ENCODE data around the gene TRIM5. TPM values are rescaled to one million over a fixed set of nuclear protein-coding genes. Genes with fewer than 3 reads are reported as not detected.

TRIM5 gene
- polyA plus RNA-seq, 3 donors = 9.4 to 14.4 (median 10.6) TPM

DNA sequence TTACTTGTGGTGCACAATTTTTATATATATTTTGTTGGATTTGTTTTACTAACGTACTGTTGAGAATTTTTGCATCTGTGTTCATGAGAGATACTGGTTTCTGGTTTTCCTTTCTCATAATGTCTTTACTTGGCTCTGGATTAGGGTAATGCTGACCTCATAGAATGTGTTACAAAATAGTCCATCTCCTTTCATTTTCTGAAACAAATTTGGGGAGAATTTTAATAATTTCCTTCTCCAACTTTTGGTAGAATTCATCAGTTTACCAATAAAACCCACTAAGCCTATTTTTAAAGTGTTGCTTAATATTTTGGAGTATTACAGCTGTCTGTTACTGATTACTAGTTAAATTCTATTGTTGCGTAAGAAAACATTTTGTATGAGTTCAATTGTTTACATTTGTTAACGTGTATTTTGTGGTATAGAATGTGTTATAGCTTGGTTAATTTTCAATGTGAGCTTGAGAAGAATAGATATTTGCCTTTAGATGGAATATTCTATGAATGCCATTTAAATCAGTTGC, 16.2 kb upstream of the TRIM5 start:
- Mint-ChIP-seq H3K9me3 (no peaks in the 10 kb centered on the region), H3K27ac (peak overlapping the region; percentile 95 to 99 (median 98)), H3K27me3 (ENCODE audit: low read depth in 3 of 3) (peaks cover 0 to 2% (median 0%) of the 10 kb centered on the region in 3 donors), H3K4me1 (peaks cover 24% of the 10 kb centered on the region), H3K4me3 (peak overlapping the region; percentile 81 to 91), H3K36me3 (peaks cover 72 to 76% of the 10 kb centered on the region in 2 donors)
- Histone ChIP-seq H3K9me3 (replicated peaks in 1 of 2; ENCODE audit: control insufficient read depth in 1 of 2, insufficient read depth in 1 of 2, low read length in 2 of 2) (no peaks in the 10 kb centered on the region), H3K4me1 (ENCODE audit: control insufficient read depth in 1 of 2, insufficient read depth in 2 of 2, low read length in 2 of 2) (peaks cover 8 to 22% of the 10 kb centered on the region in 2 donors), H3K27ac (ENCODE audit: low read depth in 1 of 2, low read length in 2 of 2) (peak overlapping the region in 1 of 2 donors; percentile 91), H3K36me3 (replicated peaks in 1 of 2; ENCODE audit: control insufficient read depth in 1 of 2, insufficient read depth in 2 of 2, low read length in 2 of 2) (peaks cover 67 to 68% of the 10 kb centered on the region in 2 donors), H3K79me2 (ENCODE audit: insufficient read depth, low read length) (peaks cover 66% of the 10 kb centered on the region), H3K4me2 (replicated peaks; ENCODE audit: extremely low read depth, low read length, poor library complexity, severe bottlenecking) (peak overlapping the region; percentile 57), H3K9ac (ENCODE audit: insufficient read depth, low read length, poor library complexity, severe bottlenecking) (peak overlapping the region; percentile 60), H2AFZ (ENCODE audit: insufficient read depth, low read depth, low read length, poor library complexity, severe bottlenecking) (no peak overlapping the region), H3K27me3 (ENCODE audit: control insufficient read depth in 2 of 2, insufficient read depth in 2 of 2, low read length in 2 of 2) (no peaks in the 10 kb centered on the region), H3K4me3 (replicated peaks in 1 of 3; ENCODE audit: low read depth in 2 of 3, low read length in 3 of 3) (peak overlapping the region in 1 of 3 experiments; percentile 65), H4K20me1 (ENCODE audit: insufficient read depth, low read length) (peaks cover 60% of the 10 kb centered on the region)
- intact Hi-C loops (cut with micrococcal nuclease) = no loop called here
- DNase-seq = peak in 1 of 3 donors; percentile 51
- TF ChIP-seq, protein P1, sequence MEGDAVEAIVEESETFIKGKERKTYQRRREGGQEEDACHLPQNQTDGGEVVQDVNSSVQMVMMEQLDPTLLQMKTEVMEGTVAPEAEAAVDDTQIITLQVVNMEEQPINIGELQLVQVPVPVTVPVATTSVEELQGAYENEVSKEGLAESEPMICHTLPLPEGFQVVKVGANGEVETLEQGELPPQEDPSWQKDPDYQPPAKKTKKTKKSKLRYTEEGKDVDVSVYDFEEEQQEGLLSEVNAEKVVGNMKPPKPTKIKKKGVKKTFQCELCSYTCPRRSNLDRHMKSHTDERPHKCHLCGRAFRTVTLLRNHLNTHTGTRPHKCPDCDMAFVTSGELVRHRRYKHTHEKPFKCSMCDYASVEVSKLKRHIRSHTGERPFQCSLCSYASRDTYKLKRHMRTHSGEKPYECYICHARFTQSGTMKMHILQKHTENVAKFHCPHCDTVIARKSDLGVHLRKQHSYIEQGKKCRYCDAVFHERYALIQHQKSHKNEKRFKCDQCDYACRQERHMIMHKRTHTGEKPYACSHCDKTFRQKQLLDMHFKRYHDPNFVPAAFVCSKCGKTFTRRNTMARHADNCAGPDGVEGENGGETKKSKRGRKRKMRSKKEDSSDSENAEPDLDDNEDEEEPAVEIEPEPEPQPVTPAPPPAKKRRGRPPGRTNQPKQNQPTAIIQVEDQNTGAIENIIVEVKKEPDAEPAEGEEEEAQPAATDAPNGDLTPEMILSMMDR (IDR thresholded peaks at IDR 0.05) = no peak
- WGBS (ENCODE audit: insufficient coverage) = no CpG with 5 or more reads among the region's 3 CpGs

DNA sequence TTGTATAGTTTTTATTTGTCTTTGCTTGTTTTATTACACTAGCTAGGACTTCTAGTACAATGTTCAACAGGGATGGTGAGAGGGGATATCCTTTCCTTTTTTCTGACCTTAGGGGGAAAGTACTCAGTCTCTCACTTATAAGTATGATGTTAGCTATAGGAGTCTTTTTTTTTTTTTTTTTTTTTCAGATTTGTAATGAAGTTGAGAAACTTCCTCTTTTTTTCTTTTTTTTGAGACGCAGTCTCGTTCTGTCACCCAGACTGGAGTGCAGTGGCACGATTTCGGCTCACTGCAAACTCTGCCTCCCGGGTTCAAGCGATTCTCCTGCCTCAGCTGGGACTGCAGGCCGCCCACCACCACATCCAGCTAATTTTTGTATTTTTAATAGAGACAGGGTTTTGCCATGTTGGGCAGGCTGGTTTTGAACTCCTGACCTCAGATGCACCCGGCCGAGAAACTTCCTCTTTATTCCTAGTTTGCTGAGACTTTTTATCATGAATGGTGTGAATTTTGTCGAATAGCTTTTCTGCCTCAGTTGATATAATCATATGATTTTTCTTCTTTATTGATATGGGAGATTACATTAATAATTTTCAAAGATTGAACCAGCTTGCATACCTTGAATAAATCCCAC, 15.7 kb upstream of the TRIM5 start:
- TF ChIP-seq, protein P1 (IDR thresholded peaks at IDR 0.05) = no peak
- peak overlapping the region; percentile 81 to 91 for H3K4me3 Mint-ChIP-seq
- H3K36me3 ChIP-seq (replicated peaks in 1 of 2; ENCODE audit: control insufficient read depth in 1 of 2, insufficient read depth in 2 of 2, low read length in 2 of 2) = peaks cover 67 to 68% of the 10 kb centered on the region in 2 donors
- H3K27me3 Mint-ChIP-seq (ENCODE audit: low read depth in 3 of 3) = peaks cover 0 to 2% (median 0%) of the 10 kb centered on the region in 3 donors
- peak overlapping the region; percentile 46 for H2AFZ ChIP-seq (ENCODE audit: insufficient read depth, low read depth, low read length, poor library complexity, severe bottlenecking)
- peak overlapping the region; percentile 60 for H3K9ac ChIP-seq (ENCODE audit: insufficient read depth, low read length, poor library complexity, severe bottlenecking)
- peaks cover 72 to 75% of the 10 kb centered on the region in 2 donors for H3K36me3 Mint-ChIP-seq
- H3K4me1 Mint-ChIP-seq = peaks cover 24% of the 10 kb centered on the region
- intact Hi-C loops (cut with micrococcal nuclease) = no loop called here
- peak overlapping the region; percentile 42 to 91 for H3K27ac ChIP-seq (ENCODE audit: low read depth in 1 of 2, low read length in 2 of 2)
- H3K79me2 ChIP-seq (ENCODE audit: insufficient read depth, low read length) = peaks cover 69% of the 10 kb centered on the region
- peaks cover 8 to 22% of the 10 kb centered on the region in 2 donors for H3K4me1 ChIP-seq (ENCODE audit: control insufficient read depth in 1 of 2, insufficient read depth in 2 of 2, low read length in 2 of 2)
- no peaks in the 10 kb centered on the region for H3K9me3 Mint-ChIP-seq
- peak overlapping the region; percentile 0 to 65 (median 52) for H3K4me3 ChIP-seq (replicated peaks in 1 of 3; ENCODE audit: low read depth in 2 of 3, low read length in 3 of 3)
- WGBS (ENCODE audit: insufficient coverage) = no CpG with 5 or more reads among the region's 10 CpGs
- H4K20me1 ChIP-seq (ENCODE audit: insufficient read depth, low read length) = peaks cover 60% of the 10 kb centered on the region
- no peaks in the 10 kb centered on the region for H3K9me3 ChIP-seq (replicated peaks in 1 of 2; ENCODE audit: control insufficient read depth in 1 of 2, insufficient read depth in 1 of 2, low read length in 2 of 2)
- peak overlapping the region; percentile 57 for H3K4me2 ChIP-seq (replicated peaks; ENCODE audit: extremely low read depth, low read length, poor library complexity, severe bottlenecking)
- peak overlapping the region; percentile 95 to 99 (median 98) for H3K27ac Mint-ChIP-seq
- DNase-seq = peak; percentile 39 to 61 (median 52)
- no peaks in the 10 kb centered on the region for H3K27me3 ChIP-seq (ENCODE audit: control insufficient read depth in 2 of 2, insufficient read depth in 2 of 2, low read length in 2 of 2)
